OCI-LY7 (cell line): ENCODE data around the gene SERINC1. TPM values are rescaled to one million over a fixed set of nuclear protein-coding genes. Genes with fewer than 3 reads are reported as not detected.

Experiments used
- BruUV-seq: library from RNA; stranded (reverse); fragments of 400-500 nt; replicated peaks from 2 replicates; lab custom pipeline; 2021; lab: Mats Ljungman, UMichigan
- CTCF ChIA-PET: fragments of 300-600 bp; sonication (Branson Sonifier 250); formaldehyde crosslinking; loops from one replicate; lab custom pipeline; 2022; ENCODE audit warnings: antibody characterized with exemption; ENCODE audit not compliant: unreplicated experiment; lab: Charles Lee
- POLR2A ChIA-PET: fragments of 300-600 bp; sonication (Branson Sonifier 250); formaldehyde crosslinking; loops from one replicate; lab custom pipeline; 2022; ENCODE audit warnings: antibody characterized with exemption; lab: Charles Lee
- DNase-seq: peaks from one replicate; pipeline ENCODE4 v3.0.0-alpha.2; 2015; ENCODE audit warnings: low spot score
- H2AFZ ChIP-seq: fragments of 200-600 bp; sonication (generic), shearing (Covaris generic); 2 replicates; pipeline ENCODE4 v1.6.1; 2014; ENCODE audit warnings: mild to moderate bottlenecking, antibody characterized with exemption, low read length, moderate library complexity
- H3K27ac ChIP-seq: fragments of 200-600 bp; sonication (generic); 2 replicates; pipeline ENCODE4 v1.5.1; 2014; ENCODE audit warnings: mixed run types, low read depth, mild to moderate bottlenecking, moderate library complexity, low read length, inconsistent platforms; ENCODE audit not compliant: poor library complexity, severe bottlenecking
- H3K36me3 ChIP-seq: fragments of 200-600 bp; sonication (generic); 2 replicates; pipeline ENCODE4 v1.6.1; 2014; ENCODE audit warnings: mild to moderate bottlenecking, antibody characterized with exemption, low read length, moderate library complexity, mixed read lengths; ENCODE audit not compliant: insufficient read depth
- H3K4me1 ChIP-seq: fragments of 200-600 bp; sonication (generic); 2 replicates; pipeline ENCODE4 v1.5.1; 2014; ENCODE audit warnings: mild to moderate bottlenecking, low read length; ENCODE audit not compliant: insufficient read depth, poor library complexity, severe bottlenecking
- H3K4me2 ChIP-seq: fragments of 200-600 bp; sonication (generic); 2 replicates; pipeline ENCODE4 v1.6.1; 2014; ENCODE audit warnings: mild to moderate bottlenecking, low read length
- H3K4me3 ChIP-seq: fragments of 200-600 bp; sonication (generic); 2 replicates; pipeline ENCODE4 v1.5.1; 2014; ENCODE audit warnings: mild to moderate bottlenecking, low read depth, low read length; ENCODE audit not compliant: poor library complexity, severe bottlenecking
- H3K79me2 ChIP-seq: fragments of 200-600 bp; sonication (generic); 2 replicates; pipeline ENCODE4 v1.6.1; 2016; ENCODE audit warnings: low read depth, mild to moderate bottlenecking, low read length, moderate library complexity, mixed read lengths; ENCODE audit not compliant: insufficient read depth
- H3K9me2 ChIP-seq: fragments of 200-600 bp; sonication (generic); 2 replicates; pipeline ENCODE4 v1.6.1; 2016; ENCODE audit warnings: mild to moderate bottlenecking, low read length, mixed read lengths; ENCODE audit not compliant: insufficient read depth
- H3K9me3 ChIP-seq: fragments of 200-600 bp; sonication (generic); 2 replicates; pipeline ENCODE4 v1.6.1; 2014; ENCODE audit warnings: mild to moderate bottlenecking, mixed run types, low read length, mixed read lengths
- H4K20me1 ChIP-seq: fragments of 200-600 bp; sonication (generic); 2 replicates; pipeline ENCODE4 v1.6.1; 2014; ENCODE audit warnings: mild to moderate bottlenecking, antibody characterized with exemption, low read length, moderate library complexity, mixed read lengths; ENCODE audit not compliant: insufficient read depth
- EZH2phosphoT487 ChIP-seq: fragments of 200-600 bp; sonication (generic); IDR thresholded peaks from 2 replicates; pipeline ENCODE4 v1.6.1; 2018; ENCODE audit warnings: low read depth, borderline replicate concordance, mild to moderate bottlenecking, mixed run types, antibody characterized with exemption, low read length, moderate library complexity, mixed read lengths
- intact Hi-C: fragments of 100-400 bp; cut with micrococcal nuclease; formaldehyde crosslinking; loops from one replicate; pipeline ENCODE4 v1.10.0; 2022; ENCODE audit not compliant: unreplicated experiment
- total RNA-seq, 2 experiments: library from RNA; depleted of rRNA in 1 of 2; stranded (reverse); fragments of >200 nt in 1 of 2; shearing (Covaris generic) in 1 of 2; gene quantifications; 2 replicates each; pipeline ENCODE4 v1.2.3, GENCODE V29; 2014 to 2022
- TF ChIP-seq, protein P1 (sequence below): fragments of 200-600 bp; sonication (generic); conservative IDR thresholded peaks from 2 replicates; pipeline ENCODE4 v1.5.1; 2014; ENCODE audit warnings: mild to moderate bottlenecking, antibody characterized with exemption, low read length, moderate library complexity, mixed read lengths

Gene SERINC1
- total RNA-seq, 2 experiments from 2014 or later, result 12.8 to 26.0 TPM

DNA sequence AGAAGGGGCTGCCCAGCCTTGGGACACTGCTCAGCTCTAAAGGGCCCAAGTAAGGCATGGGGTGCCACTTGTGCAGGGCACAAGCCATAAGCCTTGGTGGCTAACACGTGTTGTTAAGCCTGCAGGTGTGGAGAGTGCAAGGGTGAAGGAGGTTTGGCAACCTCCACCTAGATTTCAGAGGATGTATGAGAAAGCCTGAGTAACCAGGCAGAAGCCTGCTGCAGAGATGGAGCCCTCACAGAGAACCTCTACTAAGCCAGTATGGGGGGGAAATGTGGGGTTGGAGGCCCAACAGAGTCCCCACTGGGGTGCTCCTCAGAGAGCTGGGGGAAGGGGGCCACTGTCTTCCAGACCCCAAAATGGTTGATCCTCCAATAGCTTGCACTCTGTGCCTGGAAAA is 32.6 kb downstream of the SERINC1 start:
- no peak overlapping the region for H3K4me2 ChIP-seq
- no TSS peak for BruUV-seq
- no peak overlapping the region for H3K4me3 ChIP-seq
- TF ChIP-seq, protein P1, sequence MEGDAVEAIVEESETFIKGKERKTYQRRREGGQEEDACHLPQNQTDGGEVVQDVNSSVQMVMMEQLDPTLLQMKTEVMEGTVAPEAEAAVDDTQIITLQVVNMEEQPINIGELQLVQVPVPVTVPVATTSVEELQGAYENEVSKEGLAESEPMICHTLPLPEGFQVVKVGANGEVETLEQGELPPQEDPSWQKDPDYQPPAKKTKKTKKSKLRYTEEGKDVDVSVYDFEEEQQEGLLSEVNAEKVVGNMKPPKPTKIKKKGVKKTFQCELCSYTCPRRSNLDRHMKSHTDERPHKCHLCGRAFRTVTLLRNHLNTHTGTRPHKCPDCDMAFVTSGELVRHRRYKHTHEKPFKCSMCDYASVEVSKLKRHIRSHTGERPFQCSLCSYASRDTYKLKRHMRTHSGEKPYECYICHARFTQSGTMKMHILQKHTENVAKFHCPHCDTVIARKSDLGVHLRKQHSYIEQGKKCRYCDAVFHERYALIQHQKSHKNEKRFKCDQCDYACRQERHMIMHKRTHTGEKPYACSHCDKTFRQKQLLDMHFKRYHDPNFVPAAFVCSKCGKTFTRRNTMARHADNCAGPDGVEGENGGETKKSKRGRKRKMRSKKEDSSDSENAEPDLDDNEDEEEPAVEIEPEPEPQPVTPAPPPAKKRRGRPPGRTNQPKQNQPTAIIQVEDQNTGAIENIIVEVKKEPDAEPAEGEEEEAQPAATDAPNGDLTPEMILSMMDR, result no peak
- TF ChIP-seq EZH2phosphoT487, result no peak
- CTCF ChIA-PET, result no interaction called here
- H3K36me3 ChIP-seq, result peaks cover 89% of the 10 kb centered on the region
- POLR2A ChIA-PET, result interaction anchor here (1.5 kb wide), 1 partner anchor 22 kb away, joined by 5 read pairs; no protein-coding TSS in a partner anchor
- no peaks in the 10 kb centered on the region for H3K9me2 ChIP-seq
- intact Hi-C loops, result no loop called here
- peak; percentile 6 for DNase-seq
- H3K27ac ChIP-seq, result no peak overlapping the region
- H3K4me1 ChIP-seq, result no peaks in the 10 kb centered on the region
- no peak overlapping the region for H2AFZ ChIP-seq
- H4K20me1 ChIP-seq, result no peaks in the 10 kb centered on the region
- no peaks in the 10 kb centered on the region for H3K79me2 ChIP-seq
- peaks cover 20% of the 10 kb centered on the region for H3K9me3 ChIP-seq

DNA sequence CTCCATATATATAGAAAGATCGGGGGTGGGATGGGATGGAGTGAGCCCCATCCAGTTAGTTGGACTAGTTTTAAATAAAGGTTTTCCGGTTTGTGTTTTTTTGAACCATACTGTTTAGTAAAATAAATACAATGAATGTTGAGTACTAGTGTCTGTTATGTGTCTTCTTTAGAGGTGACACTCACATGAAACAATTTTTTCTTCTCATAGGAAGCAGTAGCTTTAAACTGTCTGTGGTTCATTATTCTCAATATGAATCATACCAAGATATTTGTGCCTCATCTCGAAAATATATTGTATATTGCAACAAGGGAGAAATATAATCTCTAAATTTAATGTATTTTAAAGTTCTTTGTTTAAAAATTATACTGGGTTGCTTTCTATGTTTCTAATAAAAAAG is 38.8 kb downstream of the SERINC1 start:
- intact Hi-C loops, result no loop called here

DNA sequence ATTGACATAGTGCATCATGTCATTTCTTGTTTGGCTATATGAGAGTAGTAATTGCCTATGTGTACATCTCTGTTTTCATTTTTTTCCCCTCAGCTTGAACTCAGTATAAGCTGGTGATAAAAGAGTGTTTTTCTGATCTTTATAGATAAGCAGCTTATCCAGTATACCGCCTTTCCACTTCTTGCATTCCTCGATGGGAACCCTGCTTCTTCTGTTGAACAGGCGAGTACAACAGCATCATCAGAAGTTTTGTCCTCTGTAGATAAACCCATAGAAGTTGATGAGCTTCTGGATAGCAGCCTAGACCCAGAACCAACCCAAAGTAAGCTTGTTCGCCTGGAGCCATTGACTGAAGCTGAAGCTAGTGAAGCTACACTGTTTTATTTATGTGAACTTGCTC is 39.8 kb downstream of the SERINC1 start:
- H3K36me3 ChIP-seq, result peaks cover 88% of the 10 kb centered on the region
- H3K4me3 ChIP-seq, result no peak overlapping the region
- no peak for TF ChIP-seq EZH2phosphoT487
- TF ChIP-seq, protein P1, result no peak
- DNase-seq, result no peak
- H3K4me1 ChIP-seq, result no peaks in the 10 kb centered on the region
- H2AFZ ChIP-seq, result no peak overlapping the region
- intact Hi-C loops, result no loop called here
- H3K79me2 ChIP-seq, result no peaks in the 10 kb centered on the region
- BruUV-seq, result no TSS peak
- H3K4me2 ChIP-seq, result no peak overlapping the region
- CTCF ChIA-PET, result no interaction called here
- no peaks in the 10 kb centered on the region for H4K20me1 ChIP-seq
- no peaks in the 10 kb centered on the region for H3K9me2 ChIP-seq
- H3K9me3 ChIP-seq, result no peaks in the 10 kb centered on the region
- H3K27ac ChIP-seq, result no peak overlapping the region
- POLR2A ChIA-PET, result interaction anchor here (1.0 to 1.6 kb wide), 4 partner anchors 14 to 26 kb away, joined by 3 to 7 read pairs (median 5); no protein-coding TSS in a partner anchor

More for the DNA sequence above, 38.8 kb downstream of the SERINC1 start:
- TF ChIP-seq, protein P1, result no peak
- TF ChIP-seq EZH2phosphoT487, result no peak
- no peaks in the 10 kb centered on the region for H3K79me2 ChIP-seq
- H2AFZ ChIP-seq, result no peak overlapping the region
- no peak overlapping the region for H3K4me2 ChIP-seq
- H3K4me3 ChIP-seq, result no peak overlapping the region
- ChIA-PET CTCF (interaction anchor here (0.8 kb wide), 1 partner anchor 35 kb away, joined by 3 read pairs; no protein-coding TSS in a partner anchor), POLR2A (interaction anchor here (1.6 kb wide), 1 partner anchor 17 kb away, joined by 6 read pairs; no protein-coding TSS in a partner anchor)
- H3K9me2 ChIP-seq, result no peaks in the 10 kb centered on the region
- DNase-seq, result no peak
- no peak overlapping the region for H3K27ac ChIP-seq
- H4K20me1 ChIP-seq, result no peaks in the 10 kb centered on the region
- BruUV-seq, result no TSS peak
- peaks cover 3% of the 10 kb centered on the region; the same call in 1 of the 2 replicates for H3K9me3 ChIP-seq
- H3K4me1 ChIP-seq, result no peaks in the 10 kb centered on the region
- H3K36me3 ChIP-seq, result peaks cover 88% of the 10 kb centered on the region
